A172 (cell line): Measurements from ENCODE around the gene ZBTB22. TPM values are rescaled to one million over a fixed set of nuclear protein-coding genes. Genes with fewer than 3 reads are reported as not detected.
"Not testable (repeated sequence)": the region's sequence is repeated elsewhere in the genome, so short reads cannot be mapped to it uniquely, and the experiment has no call there.

Experiments used
- DNase-seq: peaks from one replicate; pipeline ENCODE4 v3.0.0-alpha.2; 2015; ENCODE audit warnings: low spot score
- total RNA-seq: library from RNA; depleted of rRNA; stranded (reverse); fragments of >200 nt; shearing (Covaris generic); gene quantifications from 2 replicates; pipeline ENCODE4 v1.2.3, GENCODE V29; 2014

Gene ZBTB22
- total RNA-seq, 1 experiment from 2014 or later, result 7.6 TPM

- DNase-seq, result no peak
Measured at GRCh38 chr6:33301877-33302276, 15.7 kb downstream of the ZBTB22 start.

GRCh38 chr6:33299237-33299944 is 18.2 kb downstream of the ZBTB22 start:
- DNase-seq, result peak; percentile 86

- DNase-seq, result peak; percentile 29
Measured at GRCh38 chr6:33298773-33299236, 18.7 kb downstream of the ZBTB22 start, which contains the start of gene RGL2. TSS of gene RGL2 (minus strand) at chr6:33298942. CDS start at chr6:33298610, 332 bp downstream.

GRCh38 chr6:33297956-33298772 is 19.4 kb downstream of the ZBTB22 start:
- peak; percentile 76 for DNase-seq

DNA sequence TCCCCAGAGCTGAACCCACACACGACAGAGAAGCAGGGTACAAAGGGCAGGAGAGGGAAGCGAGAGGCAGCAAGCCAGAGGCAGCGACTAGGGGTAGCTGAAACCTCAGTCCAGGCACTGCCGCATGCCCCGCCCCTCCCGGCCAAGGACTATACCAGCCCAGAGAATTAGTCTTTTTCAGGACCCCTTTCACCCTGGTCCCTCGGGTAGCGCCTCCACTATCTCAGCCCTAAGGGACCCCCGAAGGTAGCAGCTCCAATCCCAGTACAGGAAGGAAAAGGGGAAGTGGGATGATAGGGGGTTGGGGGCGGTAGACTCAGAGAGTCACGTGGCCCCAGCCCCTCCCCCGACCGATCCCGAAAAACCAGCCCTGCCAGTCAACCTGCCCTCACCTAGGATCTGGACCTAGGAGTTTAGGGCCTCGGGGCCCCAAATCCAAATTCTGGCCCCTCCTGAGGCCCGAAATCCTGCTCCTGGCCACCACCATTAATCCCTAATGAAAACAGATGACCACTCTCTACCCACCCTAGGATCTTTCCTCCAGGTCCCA is 20.1 kb downstream of the ZBTB22 start:
- no peak for DNase-seq

DNA sequence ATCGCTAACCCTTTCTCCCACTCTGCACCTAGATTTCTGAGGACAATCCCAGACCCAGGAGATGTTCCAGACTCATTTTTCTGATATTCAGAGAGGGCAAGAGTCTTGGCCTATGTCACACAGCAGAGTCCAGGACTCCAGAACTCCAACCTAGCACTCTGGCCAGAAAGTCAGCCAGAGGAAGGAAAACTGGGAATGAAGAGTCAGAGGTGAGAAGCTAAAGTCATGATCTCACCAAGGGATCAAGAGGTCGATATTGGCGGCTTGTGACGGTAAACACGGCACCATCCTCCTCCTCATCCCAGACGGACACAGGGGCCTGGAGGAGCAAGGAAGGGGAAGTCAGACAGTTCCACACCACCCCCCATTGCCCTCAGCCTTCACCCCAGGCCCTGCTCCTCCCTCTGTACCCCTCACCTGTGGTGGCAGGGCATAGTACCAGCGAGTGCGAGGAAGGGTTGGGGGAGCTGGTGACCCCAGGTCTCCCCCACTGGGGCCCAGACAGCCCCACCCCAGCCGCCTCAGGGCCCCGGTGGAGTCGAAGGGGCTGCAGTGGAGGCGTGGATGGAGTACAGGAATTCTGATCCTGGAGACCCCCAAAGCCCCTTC is 20.6 kb downstream of the ZBTB22 start:
- no peak for DNase-seq

DNA sequence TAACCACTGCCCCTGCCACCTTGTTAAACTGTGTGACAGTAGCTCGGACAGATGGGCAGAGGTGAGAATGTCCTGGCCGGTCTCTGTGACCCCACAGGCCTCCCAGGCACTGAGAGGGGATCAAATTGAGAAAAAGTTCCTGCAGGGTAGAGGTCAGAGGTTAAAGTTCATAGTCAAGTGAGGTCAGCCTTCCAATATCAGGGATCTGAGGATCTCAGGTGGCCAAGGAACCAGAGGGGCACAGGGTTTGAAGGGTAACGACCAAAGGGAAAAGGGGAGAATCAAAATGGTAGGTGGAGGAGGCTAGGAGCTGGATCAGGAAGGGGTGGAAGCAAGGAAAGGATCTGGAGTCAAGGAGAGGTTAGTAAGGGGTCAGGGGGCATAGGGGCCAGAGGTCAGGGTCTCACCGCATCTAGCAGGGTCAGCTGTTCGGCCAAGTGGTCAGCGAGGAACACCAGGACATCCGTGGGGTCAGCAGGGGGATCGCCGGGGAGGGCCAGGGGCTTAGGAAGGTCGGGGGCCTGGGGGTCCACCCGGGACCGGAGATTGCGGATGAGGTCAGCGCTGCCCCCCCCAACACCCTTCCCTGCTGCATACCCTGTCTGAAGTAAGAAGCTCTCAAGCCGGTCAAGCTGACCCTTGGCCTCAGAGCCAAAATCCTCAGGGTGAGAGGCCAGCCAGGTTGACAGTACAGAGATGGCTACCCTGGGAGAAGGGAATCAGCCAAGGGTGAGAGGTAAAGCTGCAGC is 21.7 kb downstream of the ZBTB22 start:
- DNase-seq, result no peak

- DNase-seq, result no peak
Measured at GRCh38 chr6:33294086-33294823, 23.3 kb downstream of the ZBTB22 start.

DNA sequence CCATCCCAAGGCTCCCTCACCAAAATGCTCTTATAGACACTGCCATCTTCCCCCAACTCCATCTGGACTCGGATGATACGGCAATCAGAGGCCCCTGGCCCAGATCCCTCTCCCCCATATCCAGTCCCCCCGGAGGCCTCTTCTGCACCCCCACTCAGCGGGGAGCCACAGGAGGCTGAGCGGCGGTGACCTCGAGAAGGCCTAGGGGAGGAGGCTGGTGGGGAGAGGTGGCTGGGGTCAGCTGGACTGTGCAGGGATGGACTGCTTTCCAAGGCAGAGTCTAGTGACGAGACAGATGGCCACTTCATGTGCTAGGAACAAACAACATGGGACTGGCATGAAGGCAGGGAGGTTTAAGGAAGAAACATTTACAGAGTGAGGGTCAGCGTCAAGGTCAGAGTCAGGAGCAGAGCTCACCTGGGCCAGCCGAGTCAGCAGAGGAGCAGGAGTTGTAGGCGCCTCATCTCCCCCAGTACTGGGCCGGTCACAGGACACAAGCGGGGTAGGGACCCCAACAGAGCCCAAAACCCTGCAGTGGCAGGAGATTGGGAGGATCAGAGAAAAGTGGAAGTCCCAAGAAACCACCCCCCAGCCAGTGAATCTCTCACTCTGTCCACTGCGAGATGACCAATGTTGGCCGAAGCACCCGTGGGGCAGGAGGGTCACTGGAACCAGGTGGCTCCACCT is 24.4 kb downstream of the ZBTB22 start:
- no peak for DNase-seq

GRCh38 chr6:33290459-33290858 is 27.1 kb downstream of the ZBTB22 start:
- DNase-seq, result no peak

- no peak for DNase-seq
Measured at GRCh38 chr6:33289784-33290315, 27.7 kb downstream of the ZBTB22 start.

DNA sequence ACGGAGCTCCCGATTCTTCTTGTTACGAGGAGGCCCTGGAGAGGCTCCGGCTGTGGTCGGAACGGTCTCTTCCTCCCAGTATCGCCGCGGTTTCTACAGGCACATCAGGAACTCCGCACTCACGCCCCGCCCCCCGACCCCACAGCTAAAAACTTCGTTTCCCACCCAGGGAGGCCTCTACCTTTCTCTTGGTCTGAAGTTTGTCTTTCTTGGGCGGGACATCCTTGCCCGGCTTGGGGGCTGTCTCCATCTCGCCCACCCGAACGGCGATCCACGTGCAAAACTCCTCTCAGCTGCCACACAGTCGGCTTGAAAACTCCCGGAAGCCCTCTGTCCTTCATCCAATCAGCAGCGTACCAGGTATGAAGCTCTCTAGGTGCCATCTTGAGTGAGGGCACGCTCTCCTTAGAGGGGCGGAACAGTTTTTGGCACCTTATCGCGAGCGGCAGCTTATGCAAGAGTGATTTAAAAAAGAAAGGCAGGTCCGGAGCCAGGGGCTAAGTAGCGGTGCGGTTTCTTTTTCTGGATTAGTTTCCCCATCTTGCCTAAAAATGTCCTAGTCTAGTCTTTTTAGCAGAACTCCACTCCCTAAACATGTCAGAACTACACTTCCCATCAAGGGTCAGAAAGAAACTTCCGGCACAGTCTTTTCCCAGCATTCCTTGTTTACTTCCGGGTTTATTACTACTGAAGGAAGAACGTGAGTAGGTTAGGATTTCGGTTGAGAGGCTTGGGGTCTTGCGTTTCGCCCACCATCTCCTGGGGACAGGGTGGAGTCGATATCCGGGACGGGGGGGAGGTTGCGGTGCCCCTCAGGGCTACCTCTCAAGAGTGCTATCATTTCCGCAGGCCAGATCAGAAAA is 28.4 kb downstream of the ZBTB22 start, which contains the start of the genes PFDN6 and WDR46:
Gene PFDN6 (plus strand): TSS at position 681 of the 863 bp plus-strand sequence. CDS start 256 bp downstream, outside the sequence.
Gene WDR46 (minus strand): TSS at position 319 of the 863 bp plus-strand sequence. CDS start 69 bp downstream, at position 250.
- peak; percentile 85 for DNase-seq

DNA sequence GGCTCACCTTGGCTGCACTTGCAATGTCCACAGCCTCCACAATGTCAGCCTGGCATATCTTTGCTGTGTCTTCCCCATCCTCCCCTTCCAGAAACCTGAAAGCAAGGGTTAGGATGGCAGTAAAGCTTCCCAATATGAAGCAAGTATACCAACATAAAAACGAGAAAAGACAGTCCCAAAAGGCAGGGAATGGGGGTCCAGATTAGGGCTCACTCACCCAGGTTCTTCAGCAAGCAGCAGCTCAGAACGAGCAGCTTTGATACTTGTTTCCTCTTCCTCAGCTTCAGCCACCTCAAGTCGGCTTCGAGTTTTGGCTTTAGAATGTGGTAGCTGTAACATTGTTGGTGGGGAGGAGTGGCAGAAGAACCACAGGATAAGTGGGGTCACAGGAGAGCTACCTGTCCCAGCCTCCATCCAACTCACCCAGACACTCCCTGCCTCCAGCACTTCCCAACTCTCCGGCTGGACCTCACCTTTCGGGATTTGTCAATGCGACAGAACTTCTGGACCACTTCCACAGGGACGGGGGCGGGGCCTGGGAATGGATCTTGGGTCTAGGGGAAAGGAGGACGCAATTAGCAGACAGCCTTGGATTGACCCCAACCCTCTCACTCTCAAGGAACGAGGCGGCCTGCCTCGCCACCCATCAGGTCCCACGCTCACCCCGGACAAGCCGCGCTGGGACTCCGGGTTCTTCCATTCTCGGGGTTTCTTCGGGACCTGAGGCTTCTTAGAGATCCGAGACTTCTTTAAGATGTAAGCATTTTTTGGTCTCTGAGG is 29.2 kb downstream of the ZBTB22 start:
- DNase-seq, result no peak

GRCh38 chr6:33286946-33287914 is 30.3 kb downstream of the ZBTB22 start:
- DNase-seq, result no peak

GRCh38 chr6:33285214-33285613 is 32.3 kb downstream of the ZBTB22 start:
- DNase-seq, result not testable (repeated sequence)

DNA sequence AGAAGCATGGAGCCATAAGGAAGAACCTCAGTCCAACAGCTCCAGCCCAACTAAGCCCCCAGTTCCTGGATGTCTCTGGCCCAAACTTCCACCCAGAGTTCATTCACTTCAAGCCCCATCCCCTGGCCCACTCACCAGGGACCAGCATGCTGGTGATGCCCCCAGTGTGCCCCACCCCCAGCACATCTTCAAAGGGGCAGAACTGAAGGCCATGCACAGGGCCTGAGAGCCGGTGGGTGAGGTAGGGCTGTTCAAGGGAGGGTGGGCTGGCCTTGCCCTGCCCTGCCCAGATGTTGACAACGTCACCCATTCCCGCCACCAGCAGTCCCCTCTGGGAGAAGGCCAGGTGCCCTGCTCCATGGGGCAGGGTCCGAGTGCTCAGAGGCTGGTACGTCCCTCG is 37.0 kb downstream of the ZBTB22 start:
- DNase-seq, result no peak
